Mesenchymal stem cell (in vitro differentiated cells and primary cell): ENCODE data around the gene KPNA4.

Experiments
- DNase-seq: peaks from one replicate; pipeline ENCODE4 v3.0.0-alpha.2; 2013
- H2AFZ ChIP-seq: one replicate; pipeline ENCODE4 v1.6.1; 2013; ENCODE audit warnings: low read depth, mild to moderate bottlenecking, control low read depth, inconsistent platforms, low read length, moderate library complexity
- H2AK5ac ChIP-seq: 2 replicates; pipeline ENCODE4 v1.6.1; 2013; ENCODE audit warnings: low read length, moderate library complexity, mild to moderate bottlenecking, inconsistent platforms; ENCODE audit not compliant: severe bottlenecking
- H2BK120ac ChIP-seq: one replicate; pipeline ENCODE4 v1.6.1; 2013; ENCODE audit warnings: low read depth, mild to moderate bottlenecking, inconsistent platforms, low read length, moderate library complexity
- H2BK12ac ChIP-seq, 2 experiments: one replicate each; pipeline ENCODE4 v1.6.1; 2013; ENCODE audit warnings: inconsistent platforms in 2 of 2, low read length in 2 of 2, mild to moderate bottlenecking in 2 of 2, moderate library complexity in 2 of 2, control low read depth in 1 of 2
- H2BK15ac ChIP-seq: one replicate; pipeline ENCODE4 v1.6.1; 2013; ENCODE audit warnings: mild to moderate bottlenecking, low read depth, inconsistent platforms; ENCODE audit not compliant: poor library complexity, severe bottlenecking
- H2BK5ac ChIP-seq: 2 replicates; pipeline ENCODE4 v1.6.1; 2013; ENCODE audit warnings: low read depth, mild to moderate bottlenecking, low read length, control low read depth, inconsistent platforms; ENCODE audit not compliant: poor library complexity, severe bottlenecking
- H3K14ac ChIP-seq, 2 experiments: one replicate each; pipeline ENCODE4 v1.6.1; 2013; ENCODE audit warnings: inconsistent platforms in 2 of 2, low read length in 2 of 2, control low read depth in 1 of 2, mild to moderate bottlenecking in 1 of 2, moderate library complexity in 1 of 2
- H3K18ac ChIP-seq, 2 experiments: one replicate each; pipeline ENCODE4 v1.6.1; 2013; ENCODE audit warnings: inconsistent platforms in 2 of 2, low read length in 2 of 2, control low read depth in 1 of 2, low read depth in 1 of 2, mild to moderate bottlenecking in 1 of 2
- H3K23ac ChIP-seq, 2 experiments: one replicate each; pipeline ENCODE4 v1.6.1; 2013; ENCODE audit warnings: inconsistent platforms in 2 of 2, low read length in 2 of 2, mild to moderate bottlenecking in 2 of 2, moderate library complexity in 2 of 2, control low read depth in 1 of 2
- H3K27ac ChIP-seq: 2 replicates; pipeline ENCODE4 v1.5.1; 2013; ENCODE audit warnings: mild to moderate bottlenecking, moderate library complexity, low read length, control low read depth, inconsistent platforms; ENCODE audit not compliant: poor library complexity, severe bottlenecking
- H3K27me3 ChIP-seq, 2 experiments: 2 replicates each; pipeline versions ENCODE4 v1.6.1 to v1.7.0; 2013; ENCODE audit warnings: low read length in 2 of 2, mild to moderate bottlenecking in 2 of 2, moderate library complexity in 2 of 2, control low read depth in 1 of 2, inconsistent platforms in 1 of 2; ENCODE audit not compliant: control insufficient read depth in 1 of 2, insufficient read depth in 1 of 2
- H3K36me3 ChIP-seq, 2 experiments: 2 replicates each; pipeline versions ENCODE4 v1.6.1 to v1.7.0; 2013; ENCODE audit warnings: low read length in 2 of 2, control low read depth in 1 of 2, inconsistent platforms in 1 of 2, low read depth in 1 of 2, mild to moderate bottlenecking in 1 of 2; ENCODE audit not compliant: insufficient read depth in 2 of 2, control insufficient read depth in 1 of 2
- H3K4ac ChIP-seq, 2 experiments: one replicate each; pipeline ENCODE4 v1.6.1; 2013; ENCODE audit warnings: inconsistent platforms in 2 of 2, low read length in 2 of 2, mild to moderate bottlenecking in 2 of 2, moderate library complexity in 2 of 2, control low read depth in 1 of 2, low read depth in 1 of 2
- H3K4me1 ChIP-seq: 2 replicates; pipeline ENCODE4 v1.6.1; 2013; ENCODE audit warnings: low read depth, low read length, control low read depth; ENCODE audit not compliant: control insufficient read depth, insufficient read depth
- H3K4me2 ChIP-seq: 2 replicates; pipeline ENCODE4 v1.6.1; 2013; ENCODE audit warnings: low read length, mild to moderate bottlenecking, inconsistent platforms; ENCODE audit not compliant: poor library complexity, severe bottlenecking
- H3K4me3 ChIP-seq, 2 experiments: 2 replicates each; pipeline versions ENCODE4 v1.5.1 to v1.7.0; 2013; ENCODE audit warnings: low read length in 2 of 2, mild to moderate bottlenecking in 2 of 2, control low read depth in 1 of 2, low read depth in 1 of 2; ENCODE audit not compliant: insufficient read depth in 1 of 2
- H3K79me1 ChIP-seq: replicated peaks from 2 replicates; pipeline ENCODE4 v1.6.1; 2013; ENCODE audit warnings: mild to moderate bottlenecking, control low read depth, low read length, inconsistent platforms; ENCODE audit not compliant: poor library complexity, severe bottlenecking
- H3K9ac ChIP-seq: 2 replicates; pipeline ENCODE4 v1.7.0; 2013; ENCODE audit warnings: mild to moderate bottlenecking, low read length, moderate library complexity
- H3K9me3 ChIP-seq: 2 replicates; pipeline ENCODE4 v1.7.0; 2013; ENCODE audit warnings: mild to moderate bottlenecking, low read length; ENCODE audit not compliant: control insufficient read depth
- H4K8ac ChIP-seq: one replicate; pipeline ENCODE4 v1.6.1; 2013; ENCODE audit warnings: inconsistent platforms, mild to moderate bottlenecking, low read length, moderate library complexity
- H4K91ac ChIP-seq: one replicate; pipeline ENCODE4 v1.6.1; 2013; ENCODE audit warnings: mild to moderate bottlenecking, low read length, inconsistent platforms
- WGBS: methylation state at CpG from one replicate; pipeline ENCODE4 v1.1.7; 2013; ENCODE audit warnings: mixed read lengths; 5-methylcytosine and 5-hydroxymethylcytosine counted together

The KPNA4 gene

GRCh38 chr3:160562952-160563351, 2.4 kb downstream of the KPNA4 start:
- Histone ChIP-seq H3K4me2 (peak overlapping the region; percentile 29), H2BK15ac (no peak overlapping the region), H3K79me1 (peaks cover 4% of the 10 kb centered on the region), H3K14ac (no peak overlapping the region), H3K36me3 (peaks cover under 1 to 5% of the 10 kb centered on the region in 2 experiments), H2BK5ac (no peak overlapping the region), H4K8ac (no peak overlapping the region), H3K4me1 (peaks cover 2% of the 10 kb centered on the region), H2AFZ (no peak overlapping the region), H3K9ac (peak overlapping the region; percentile 96), H3K27me3 (no peaks in the 10 kb centered on the region), H2BK12ac (no peak overlapping the region), H2BK120ac (no peak overlapping the region), H3K27ac (no peak overlapping the region), H3K9me3 (no peaks in the 10 kb centered on the region), H3K4me3 (peak overlapping the region in 1 of 2 experiments; percentile 88), H3K23ac (no peak overlapping the region), H4K91ac (no peak overlapping the region), H3K4ac (no peak overlapping the region), H2AK5ac (no peak overlapping the region), H3K18ac (no peak overlapping the region)
- DNase-seq = no peak
- 100% methylated on average over 2 of the region's 3 CpGs for WGBS

GRCh38 chr3:160557571-160557970, 7.8 kb downstream of the KPNA4 start:
- Histone ChIP-seq H3K27me3 (no peaks in the 10 kb centered on the region), H4K8ac (no peak overlapping the region), H3K9ac (no peak overlapping the region), H3K18ac (no peak overlapping the region), H3K23ac (no peak overlapping the region), H3K14ac (no peak overlapping the region), H2BK5ac (no peak overlapping the region), H3K4me3 (no peak overlapping the region), H3K27ac (no peak overlapping the region), H3K4ac (no peak overlapping the region), H2AFZ (no peak overlapping the region), H2BK15ac (no peak overlapping the region), H3K4me1 (no peaks in the 10 kb centered on the region), H3K36me3 (peaks cover 2 to 12% of the 10 kb centered on the region in 2 experiments), H2AK5ac (no peak overlapping the region), H3K9me3 (no peaks in the 10 kb centered on the region), H2BK12ac (no peak overlapping the region), H2BK120ac (no peak overlapping the region), H4K91ac (no peak overlapping the region), H3K4me2 (no peak overlapping the region), H3K79me1 (no peaks in the 10 kb centered on the region)
- WGBS = no CpG with 5 or more reads among the region's 2 CpGs
- no peak for DNase-seq

- H3K36me3 ChIP-seq = peaks cover 2 to 15% of the 10 kb centered on the region in 2 experiments
- H2BK12ac ChIP-seq = no peak overlapping the region
- no peak overlapping the region for H3K14ac ChIP-seq
- H3K79me1 ChIP-seq = no peaks in the 10 kb centered on the region
- no peak overlapping the region for H2BK5ac ChIP-seq
- no peaks in the 10 kb centered on the region for H3K27me3 ChIP-seq
- H4K91ac ChIP-seq = no peak overlapping the region
- no peak for DNase-seq
- no peak overlapping the region for H2BK120ac ChIP-seq
- no peak overlapping the region for H2AK5ac ChIP-seq
- no peak overlapping the region for H3K4me2 ChIP-seq
- no peak overlapping the region for H3K18ac ChIP-seq
- H3K9me3 ChIP-seq = no peaks in the 10 kb centered on the region
- H3K23ac ChIP-seq = no peak overlapping the region
- H3K4me1 ChIP-seq = no peaks in the 10 kb centered on the region
- WGBS = 100% methylated on average over 1 of the region's 2 CpGs
- H3K4me3 ChIP-seq = no peak overlapping the region
- no peak overlapping the region for H2BK15ac ChIP-seq
- H4K8ac ChIP-seq = no peak overlapping the region
- H3K27ac ChIP-seq = no peak overlapping the region
- no peak overlapping the region for H2AFZ ChIP-seq
- H3K4ac ChIP-seq = no peak overlapping the region
- H3K9ac ChIP-seq = no peak overlapping the region
Observed at GRCh38 chr3:160556141-160556540, 9.2 kb downstream of the KPNA4 start.

GRCh38 chr3:160554980-160555379, 10.4 kb downstream of the KPNA4 start:
- Histone ChIP-seq H3K27me3 (no peaks in the 10 kb centered on the region), H3K4ac (no peak overlapping the region), H3K14ac (no peak overlapping the region), H3K36me3 (peaks cover 6 to 17% of the 10 kb centered on the region in 2 experiments), H3K23ac (no peak overlapping the region), H3K9ac (no peak overlapping the region), H3K4me2 (no peak overlapping the region), H3K4me1 (no peaks in the 10 kb centered on the region), H4K91ac (no peak overlapping the region), H2AFZ (no peak overlapping the region), H2BK120ac (no peak overlapping the region), H3K9me3 (no peaks in the 10 kb centered on the region), H2AK5ac (no peak overlapping the region), H3K18ac (no peak overlapping the region), H2BK15ac (no peak overlapping the region), H2BK12ac (no peak overlapping the region), H4K8ac (no peak overlapping the region), H3K27ac (no peak overlapping the region), H3K4me3 (no peak overlapping the region), H3K79me1 (no peaks in the 10 kb centered on the region), H2BK5ac (no peak overlapping the region)
- WGBS = 90% methylated on average over 2 of the region's 3 CpGs
- no peak for DNase-seq
